Stimulated activated CD4-positive, alpha-beta T cell treated with anti-CD3 and anti-CD28 coated beads, Interleukin-1b, Interleukin-23, amount 100 ng/mL, for 1 hour (primary cell): ENCODE data around the gene TTC7B.

Experiments
- DNase-seq, 2 donors: peaks; one replicate each; pipeline ENCODE4 v3.0.0-alpha.2; 2020; ENCODE audit warnings: low read depth in 2 of 2

The TTC7B gene

GRCh38 chr14:90599748-90600507 lies 216.3 kb downstream of the TTC7B start:
- no peak for DNase-seq

DNA sequence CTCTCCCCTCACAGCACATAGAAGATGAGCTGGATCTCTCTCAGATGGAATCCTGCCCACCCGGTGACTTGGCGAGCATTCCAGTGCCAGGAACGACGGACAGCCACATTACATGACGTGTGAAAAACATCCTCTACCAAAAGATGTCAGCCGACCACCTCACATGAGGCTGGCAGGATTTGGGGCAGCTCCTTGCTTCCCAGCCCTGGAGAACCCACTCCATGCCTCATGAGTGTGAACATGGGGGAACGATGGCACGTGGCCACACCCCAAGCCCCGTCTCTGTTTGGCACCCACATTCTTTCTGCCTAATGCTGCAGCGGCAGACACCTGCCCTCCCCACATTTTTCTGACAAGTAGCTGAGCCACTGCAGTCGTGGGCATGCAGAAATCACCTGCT lies 216.9 kb downstream of the TTC7B start:
- DNase-seq, result no peak

DNA sequence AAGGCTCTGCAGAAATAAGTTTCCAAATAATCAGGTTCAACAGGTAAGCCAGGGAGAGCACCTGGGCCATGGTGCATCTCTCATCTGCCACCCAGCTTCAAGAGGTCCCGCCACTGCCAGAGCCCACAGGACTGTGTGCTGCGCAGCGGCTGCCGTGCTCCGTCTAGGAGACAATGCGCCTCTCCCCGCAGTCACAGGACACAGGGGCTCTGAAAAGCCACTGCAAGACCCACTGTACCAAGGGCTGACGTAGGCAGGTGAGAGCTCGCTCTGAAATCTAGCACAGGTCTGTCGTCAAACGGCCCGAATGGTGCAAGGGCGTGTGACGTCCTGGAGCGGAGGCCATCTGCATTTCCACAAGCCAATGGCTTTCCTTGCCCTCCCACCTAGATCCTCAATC lies 218.3 kb downstream of the TTC7B start:
- DNase-seq, result no peak

DNA sequence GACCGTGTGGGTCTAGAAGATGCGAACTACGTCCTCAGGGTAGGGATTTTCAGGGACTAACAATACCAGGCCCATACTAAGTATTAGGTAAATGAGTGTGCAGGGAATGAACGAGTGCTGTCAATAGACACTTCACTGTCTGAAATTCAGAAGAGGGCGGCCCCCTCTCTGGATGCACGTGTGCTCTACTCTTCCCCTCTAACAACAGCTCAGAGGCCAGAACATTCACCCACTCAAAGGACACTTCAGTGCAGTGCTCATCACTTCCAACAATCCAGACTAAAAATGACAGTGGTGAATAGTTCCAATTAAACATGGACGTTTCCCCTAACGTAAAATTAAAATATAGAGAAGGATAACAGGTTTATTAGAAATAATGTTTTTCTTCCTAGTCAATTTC lies 219.5 kb downstream of the TTC7B start:
- DNase-seq, result no peak

GRCh38 chr14:90593254-90594040 lies 222.8 kb downstream of the TTC7B start:
- no peak for DNase-seq

DNA sequence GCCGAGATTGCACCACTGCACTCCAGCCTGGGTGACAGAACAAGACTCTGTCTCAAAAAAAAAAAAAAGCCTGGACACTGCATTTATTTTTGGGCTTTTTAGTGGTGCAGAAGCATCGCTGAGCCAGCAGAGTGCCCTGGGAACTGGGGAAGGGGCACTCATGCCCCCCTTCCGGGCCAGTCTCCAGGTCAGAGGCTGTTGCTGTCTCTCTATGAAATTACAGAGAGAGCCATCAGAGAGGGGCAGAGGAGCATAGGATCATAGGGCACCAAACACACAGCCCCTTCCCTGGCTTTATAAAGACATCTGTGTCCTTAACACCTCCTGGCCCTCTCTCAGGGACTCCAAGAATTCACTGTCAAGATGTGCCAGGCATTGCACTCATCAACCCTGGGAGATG lies 223.6 kb downstream of the TTC7B start:
- DNase-seq, result no peak

- DNase-seq, result no peak
Observed at GRCh38 chr14:90587918-90588317, 228.3 kb downstream of the TTC7B start.

- no peak for DNase-seq
Observed at GRCh38 chr14:90587252-90587910, 228.8 kb downstream of the TTC7B start.

DNA sequence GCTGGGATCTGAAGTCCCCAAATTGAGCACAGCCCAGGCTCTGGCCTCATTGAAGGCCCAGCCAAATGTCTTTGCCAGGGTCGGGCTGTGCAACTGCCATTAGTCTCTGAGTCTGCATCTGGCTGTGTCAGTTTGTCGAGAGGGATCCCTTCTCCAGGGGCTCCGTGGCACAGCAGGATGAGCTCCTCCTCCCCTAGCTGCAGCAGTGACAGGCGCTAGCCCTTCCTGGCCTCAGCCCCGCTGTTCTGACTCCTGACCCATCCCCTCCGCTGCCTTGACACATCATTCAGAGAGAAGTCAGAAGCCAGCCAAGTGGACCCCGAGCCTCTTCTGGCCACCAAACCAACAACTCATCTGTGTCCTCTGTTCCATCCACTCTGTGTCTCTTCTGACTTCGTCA lies 231.1 kb downstream of the TTC7B start:
- no peak for DNase-seq

- DNase-seq, result no peak
Observed at GRCh38 chr14:90583916-90584605, 232.2 kb downstream of the TTC7B start.

DNA sequence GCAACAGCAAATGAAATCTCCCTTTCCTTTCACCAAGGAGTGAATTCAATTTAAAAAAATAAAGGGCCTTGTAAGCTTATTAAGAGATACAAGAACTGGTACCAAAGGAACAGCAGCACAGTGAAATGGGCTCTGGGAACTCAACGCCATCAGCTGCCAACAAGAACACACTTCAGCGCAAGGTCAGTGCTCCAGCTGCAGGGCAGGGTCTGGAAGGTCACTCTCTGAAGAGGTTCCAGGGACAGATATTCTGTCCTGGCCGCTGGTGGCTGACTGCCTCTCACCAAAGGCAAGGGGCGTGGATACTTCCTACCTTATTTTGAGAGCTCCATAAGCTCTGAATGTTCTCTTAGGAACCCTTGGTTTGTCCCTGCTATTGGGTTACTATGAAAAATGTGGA lies 232.8 kb downstream of the TTC7B start:
- no peak for DNase-seq

DNA sequence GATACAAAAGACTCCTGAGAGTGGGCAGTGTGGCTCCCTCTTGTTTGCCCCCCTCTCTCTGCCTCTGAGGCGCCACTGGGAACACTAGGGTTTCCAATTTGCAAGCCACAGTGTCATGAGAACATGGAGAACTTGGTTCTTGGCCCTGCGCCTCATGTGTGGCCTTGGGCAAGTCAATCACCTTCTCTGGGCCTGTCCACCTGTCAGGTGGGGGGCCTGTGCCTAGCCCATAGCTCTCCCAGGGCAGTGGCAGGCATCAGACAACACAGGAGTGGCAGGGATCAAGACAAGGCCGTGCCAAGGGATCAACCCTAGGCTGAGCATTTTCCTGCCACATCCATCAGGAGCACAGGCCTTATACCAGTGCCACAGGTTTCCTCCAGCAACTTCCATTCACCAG lies 234.1 kb downstream of the TTC7B start:
- no peak for DNase-seq

GRCh38 chr14:90581745-90582144 lies 234.5 kb downstream of the TTC7B start:
- no peak for DNase-seq

- no peak for DNase-seq
Observed at GRCh38 chr14:90580377-90581335, 235.6 kb downstream of the TTC7B start.

DNA sequence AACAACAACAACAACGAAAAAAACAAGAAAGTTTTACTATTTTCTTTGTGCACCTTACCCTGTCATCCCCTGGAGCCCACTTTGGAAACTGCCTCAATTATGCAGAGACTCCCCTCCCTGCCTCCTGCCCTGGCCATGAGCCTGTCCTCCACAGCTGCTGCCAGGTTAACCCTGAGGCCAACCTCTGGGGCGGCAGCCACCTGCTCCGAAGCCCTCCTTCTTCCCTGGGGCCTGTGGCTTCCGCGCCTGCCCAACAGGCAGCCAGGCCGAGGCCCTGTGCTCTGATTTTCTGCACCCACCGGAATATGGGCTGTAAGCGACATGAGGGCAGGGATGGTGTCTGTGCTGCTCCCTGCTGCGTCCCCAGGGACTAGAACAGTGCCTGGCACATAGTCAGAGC lies 236.4 kb downstream of the TTC7B start:
- no peak for DNase-seq

DNA sequence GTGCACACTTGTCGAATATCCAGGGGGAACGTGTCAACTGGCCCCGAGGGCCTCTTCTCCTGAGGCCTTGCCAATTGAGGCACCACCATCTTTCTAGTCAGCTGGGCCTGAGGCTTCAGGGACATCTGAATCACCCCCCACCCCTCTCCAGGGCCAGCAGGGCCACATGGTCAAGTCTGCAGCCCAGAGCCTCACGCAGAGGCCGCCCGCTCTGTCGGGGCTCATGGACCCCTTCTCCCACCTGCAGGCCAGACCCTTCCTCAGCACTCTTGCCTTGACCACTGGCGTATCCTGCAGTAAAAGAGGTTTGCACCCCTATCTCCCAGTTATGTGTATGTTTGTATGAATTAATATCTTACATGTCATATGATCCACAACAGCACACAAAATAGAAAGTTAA lies 237.1 kb downstream of the TTC7B start:
- DNase-seq, result no peak

GRCh38 chr14:90578283-90578985 lies 237.8 kb downstream of the TTC7B start:
- no peak for DNase-seq

DNA sequence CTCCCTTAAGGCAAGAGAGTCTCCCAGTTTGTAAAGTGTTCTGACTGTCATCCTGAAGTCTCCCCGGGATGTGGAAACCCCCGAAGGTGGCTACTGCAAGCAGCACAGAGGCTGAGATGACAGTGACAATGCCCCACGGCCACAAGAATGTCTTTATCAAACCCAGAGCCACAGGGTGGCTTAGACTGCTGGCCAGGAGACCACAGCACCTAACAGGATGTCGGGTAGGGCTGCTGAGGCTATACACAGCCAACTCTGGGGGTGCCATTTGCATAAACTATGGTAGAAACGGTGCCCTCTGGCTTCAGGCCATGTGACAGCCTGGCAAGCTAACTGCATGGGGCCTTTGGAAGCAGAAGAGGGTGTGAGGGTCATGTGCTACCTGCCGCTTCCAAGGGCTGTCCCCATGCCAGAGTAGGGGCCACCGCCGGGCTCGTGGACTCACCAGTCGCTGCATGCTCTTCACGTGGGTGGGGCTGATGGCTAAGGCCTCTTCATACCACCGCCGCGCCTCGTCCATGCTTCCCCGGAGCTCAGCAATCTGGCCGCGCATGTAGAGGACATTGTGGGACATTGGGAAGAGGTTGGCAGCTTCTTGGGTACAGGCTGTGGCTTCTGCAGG lies 238.5 kb downstream of the TTC7B start:
- no peak for DNase-seq

DNA sequence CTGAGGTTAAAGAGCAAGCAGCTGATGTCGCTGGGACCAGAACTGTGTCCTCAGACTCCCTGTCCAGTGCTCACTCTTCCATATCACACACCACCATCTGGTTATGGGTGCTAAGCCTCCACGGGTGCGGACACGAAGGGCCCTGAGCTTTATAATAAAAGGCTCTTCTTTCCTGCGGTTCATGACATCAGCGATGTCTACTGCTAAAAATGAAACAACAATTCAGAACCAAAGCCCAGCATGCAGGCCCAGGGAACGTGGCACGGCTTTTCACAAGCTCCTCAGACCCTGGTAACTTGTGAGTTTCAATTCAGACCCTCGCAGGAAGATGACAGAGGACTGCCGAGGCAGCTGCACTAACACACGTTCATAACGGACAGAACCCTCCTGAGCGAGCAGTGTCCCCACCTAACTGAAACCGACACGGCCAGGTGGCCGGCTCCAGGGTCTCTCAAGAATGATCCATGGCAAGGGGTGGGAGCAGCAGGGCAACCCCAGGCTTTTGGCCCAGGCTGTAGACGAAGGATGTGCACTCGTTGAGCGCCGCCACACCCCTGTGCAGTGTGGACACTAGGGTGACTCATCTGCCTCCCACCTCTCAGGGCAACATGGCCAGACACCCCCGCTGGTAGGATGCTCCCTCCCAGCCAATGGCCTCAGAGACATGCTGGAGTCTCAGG lies 239.1 kb downstream of the TTC7B start:
- DNase-seq, result no peak
